HepG2 (cell line): Measurements from ENCODE around the gene INKA2. TPM values are rescaled to one million over a fixed set of nuclear protein-coding genes. Genes with fewer than 3 reads are reported as not detected.
A peak's percentile ranks its signal among the peaks of the same experiment; 100 is the strongest.

Experiments
- CCAR2 ChIP-seq: fragments of 200-400 bp; formaldehyde crosslinking; optimal IDR thresholded peaks from 2 replicates; pipeline ENCODE3; 2018; ENCODE audit warnings: low read depth, mild to moderate bottlenecking, low read length, moderate library complexity
- ELF3 ChIP-seq: IDR thresholded peaks from 2 replicates; pipeline ENCODE4 v1.6.1; 2016; ENCODE audit warnings: missing genetic modification reagents, missing compliant biosample characterization
- FOXC1 ChIP-seq: sonication (generic); formaldehyde crosslinking; IDR thresholded peaks from 2 replicates; pipeline ENCODE4 v1.8.0; 2022; ENCODE audit warnings: mild to moderate bottlenecking, missing genetic modification reagents, borderline replicate concordance
- FOXP1 ChIP-seq, 2 experiments: fragments of 450-650 bp in 1 of 2; IDR thresholded peaks; 2 replicates each; pipeline ENCODE4 v1.6.1; 2017 to 2018; ENCODE audit warnings: antibody characterized with exemption in 1 of 2
- KDM2A ChIP-seq: sonication (generic); formaldehyde crosslinking; IDR thresholded peaks from 2 replicates; pipeline ENCODE4 v1.4.0; 2020; ENCODE audit warnings: low read depth, missing genetic modification reagents, borderline replicate concordance
- KLF15 ChIP-seq: sonication (generic); formaldehyde crosslinking; IDR thresholded peaks from 2 replicates; pipeline ENCODE4 v1.8.1; 2023; ENCODE audit warnings: borderline replicate concordance, mild to moderate bottlenecking, inconsistent platforms, missing genetic modification reagents, mixed read lengths
- MEIS1 ChIP-seq: sonication (generic); formaldehyde crosslinking; IDR thresholded peaks from 2 replicates; pipeline ENCODE4 v1.9.0; 2021; ENCODE audit warnings: mild to moderate bottlenecking, missing genetic modification reagents, moderate library complexity, borderline replicate concordance
- PITX1 ChIP-seq: sonication (generic); formaldehyde crosslinking; IDR thresholded peaks from 2 replicates; pipeline ENCODE4 v1.5.1; 2020; ENCODE audit warnings: mild to moderate bottlenecking, missing genetic modification reagents
- RBM22 ChIP-seq: fragments of 200-400 bp; formaldehyde crosslinking; optimal IDR thresholded peaks from 2 replicates; pipeline ENCODE3; 2017; ENCODE audit warnings: mild to moderate bottlenecking, low read length, moderate library complexity
- RNF2 ChIP-seq: fragments of 450-650 bp; conservative IDR thresholded peaks from 2 replicates; pipeline ENCODE4 v1.6.1; 2016; ENCODE audit warnings: low read depth
- SMAD9 ChIP-seq: sonication (generic); formaldehyde crosslinking; IDR thresholded peaks from 2 replicates; pipeline ENCODE4 v1.5.1; 2020; ENCODE audit warnings: mild to moderate bottlenecking, missing genetic modification reagents
- THYN1 ChIP-seq: sonication (generic); formaldehyde crosslinking; IDR thresholded peaks from 2 replicates; pipeline ENCODE4 v1.8.1; 2023; ENCODE audit warnings: low read depth, mild to moderate bottlenecking, moderate library complexity, missing genetic modification reagents, borderline replicate concordance
- YEATS2 ChIP-seq: sonication (generic); formaldehyde crosslinking; IDR thresholded peaks from 2 replicates; pipeline ENCODE4 v1.4.0; 2020; ENCODE audit warnings: missing genetic modification reagents, borderline replicate concordance
- ZBTB26 ChIP-seq: IDR thresholded peaks from 2 replicates; pipeline ENCODE4 v1.6.1; 2016; ENCODE audit warnings: missing compliant biosample characterization, missing genetic modification reagents, borderline replicate concordance
- ZNF17 ChIP-seq: sonication (generic); formaldehyde crosslinking; IDR thresholded peaks from 2 replicates; pipeline ENCODE4 v1.5.0; 2020; ENCODE audit warnings: mild to moderate bottlenecking, missing genetic modification reagents
- ZNF484 ChIP-seq: sonication (generic); formaldehyde crosslinking; IDR thresholded peaks from 2 replicates; pipeline ENCODE4 v1.5.1; 2020; ENCODE audit warnings: mild to moderate bottlenecking, low read depth, missing genetic modification reagents, borderline replicate concordance
- ZNF570 ChIP-seq: sonication (generic); formaldehyde crosslinking; IDR thresholded peaks from 2 replicates; pipeline ENCODE4 v1.4.0; 2020; ENCODE audit warnings: mild to moderate bottlenecking, missing genetic modification reagents, borderline replicate concordance
- ZNF713 ChIP-seq: sonication (generic); formaldehyde crosslinking; IDR thresholded peaks from 2 replicates; pipeline ENCODE4 v1.4.0; 2020; ENCODE audit warnings: mild to moderate bottlenecking, missing genetic modification reagents
- polyA plus RNA-seq, 8 experiments: library from polyadenylated mRNA; depleted of rRNA in 3 of 8; stranded (reverse) in 7 of 8; unstranded in 1 of 8; fragments of >200 nt; fragmentation: Illumina TruSeq in 4 of 8; extraction: Trizol in 4 of 8; gene quantifications; 2 replicates each; pipeline versions ENCODE4 v1.2.1 to v1.2.3, GENCODE V29; 2011 to 2016; ENCODE audit warnings: low read depth in 4 of 8, missing spikeins in 1 of 8, mixed read lengths in 1 of 8; ENCODE audit not compliant: insufficient read depth in 1 of 8
- total RNA-seq, 5 experiments: library from RNA; depleted of rRNA; stranded (reverse); fragments of >200 nt; fragmentation: Illumina TruSeq; extraction: Trizol; gene quantifications; 2 replicates each; pipeline ENCODE4 v1.2.3, GENCODE V29; 2016; ENCODE audit warnings: low read depth in 1 of 5
- TF ChIP-seq, protein P1 (sequence below): IDR thresholded peaks from 2 replicates; pipeline ENCODE4 v1.6.1; 2016
- TF ChIP-seq, protein P2 (sequence below): sonication (generic); formaldehyde crosslinking; IDR thresholded peaks from 2 replicates; pipeline ENCODE4 v1.8.0; 2022; ENCODE audit warnings: missing genetic modification reagents, mild to moderate bottlenecking, borderline replicate concordance
- TF ChIP-seq, protein P3 (sequence below): IDR thresholded peaks from 2 replicates; pipeline ENCODE4 v1.6.1; 2012; ENCODE audit warnings: low read length, improper control_type of control experiment

The INKA2 gene
- total and polyA plus RNA-seq, 2 of the 13 experiments (the other 11 are each of a cell fraction or from before 2014, with no cell fraction given): 2.6 to 4.6 TPM

GRCh38 chr1:111733183-111733991, 5.8 kb downstream of the INKA2 start (continued):
- no peak for TF ChIP-seq ZNF570
- no peak for TF ChIP-seq RNF2
- 0 out of 2 replicates have a peak, but pooled peaks have one; percentile 34 for TF ChIP-seq PITX1 (CRISPR knock-in tag)
- TF ChIP-seq FOXP1 (IDR thresholded peaks at IDR 0.05): no peak
- peak; percentile 56 for TF ChIP-seq FOXP1 (CRISPR knock-in tag; IDR thresholded peaks at IDR 0.05)
- TF ChIP-seq KDM2A (CRISPR knock-in tag): no peak; the same call in 1 of the 2 replicates
- TF ChIP-seq YEATS2 (CRISPR knock-in tag): peak; percentile 62; the same call in 1 of the 2 replicates
- no peak for TF ChIP-seq KLF15 (CRISPR knock-in tag)
- TF ChIP-seq CCAR2: no peak
- TF ChIP-seq, protein P1, sequence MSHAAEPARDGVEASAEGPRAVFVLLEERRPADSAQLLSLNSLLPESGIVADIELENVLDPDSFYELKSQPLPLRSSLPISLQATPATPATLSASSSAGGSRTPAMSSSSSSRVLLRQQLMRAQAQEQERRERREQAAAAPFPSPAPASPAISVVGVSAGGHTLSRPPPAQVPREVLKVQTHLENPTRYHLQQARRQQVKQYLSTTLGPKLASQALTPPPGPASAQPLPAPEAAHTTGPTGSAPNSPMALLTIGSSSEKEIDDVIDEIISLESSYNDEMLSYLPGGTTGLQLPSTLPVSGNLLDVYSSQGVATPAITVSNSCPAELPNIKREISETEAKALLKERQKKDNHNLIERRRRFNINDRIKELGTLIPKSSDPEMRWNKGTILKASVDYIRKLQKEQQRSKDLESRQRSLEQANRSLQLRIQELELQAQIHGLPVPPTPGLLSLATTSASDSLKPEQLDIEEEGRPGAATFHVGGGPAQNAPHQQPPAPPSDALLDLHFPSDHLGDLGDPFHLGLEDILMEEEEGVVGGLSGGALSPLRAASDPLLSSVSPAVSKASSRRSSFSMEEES (CRISPR knock-in tag): peak; percentile 41; the same call in 1 of the 2 replicates
- TF ChIP-seq SMAD9 (CRISPR knock-in tag): no peak
- no peak for TF ChIP-seq THYN1 (CRISPR knock-in tag)
- TF ChIP-seq, protein P2, sequence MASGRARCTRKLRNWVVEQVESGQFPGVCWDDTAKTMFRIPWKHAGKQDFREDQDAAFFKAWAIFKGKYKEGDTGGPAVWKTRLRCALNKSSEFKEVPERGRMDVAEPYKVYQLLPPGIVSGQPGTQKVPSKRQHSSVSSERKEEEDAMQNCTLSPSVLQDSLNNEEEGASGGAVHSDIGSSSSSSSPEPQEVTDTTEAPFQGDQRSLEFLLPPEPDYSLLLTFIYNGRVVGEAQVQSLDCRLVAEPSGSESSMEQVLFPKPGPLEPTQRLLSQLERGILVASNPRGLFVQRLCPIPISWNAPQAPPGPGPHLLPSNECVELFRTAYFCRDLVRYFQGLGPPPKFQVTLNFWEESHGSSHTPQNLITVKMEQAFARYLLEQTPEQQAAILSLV: no peak
- no peak for TF ChIP-seq ZNF713
- no peak for TF ChIP-seq ZNF17 (CRISPR knock-in tag)
- peak; percentile 23; the same call in 1 of the 2 replicates for TF ChIP-seq MEIS1 (CRISPR knock-in tag)
- no peak for TF ChIP-seq ZNF484 (CRISPR knock-in tag)
- TF ChIP-seq, protein P3, sequence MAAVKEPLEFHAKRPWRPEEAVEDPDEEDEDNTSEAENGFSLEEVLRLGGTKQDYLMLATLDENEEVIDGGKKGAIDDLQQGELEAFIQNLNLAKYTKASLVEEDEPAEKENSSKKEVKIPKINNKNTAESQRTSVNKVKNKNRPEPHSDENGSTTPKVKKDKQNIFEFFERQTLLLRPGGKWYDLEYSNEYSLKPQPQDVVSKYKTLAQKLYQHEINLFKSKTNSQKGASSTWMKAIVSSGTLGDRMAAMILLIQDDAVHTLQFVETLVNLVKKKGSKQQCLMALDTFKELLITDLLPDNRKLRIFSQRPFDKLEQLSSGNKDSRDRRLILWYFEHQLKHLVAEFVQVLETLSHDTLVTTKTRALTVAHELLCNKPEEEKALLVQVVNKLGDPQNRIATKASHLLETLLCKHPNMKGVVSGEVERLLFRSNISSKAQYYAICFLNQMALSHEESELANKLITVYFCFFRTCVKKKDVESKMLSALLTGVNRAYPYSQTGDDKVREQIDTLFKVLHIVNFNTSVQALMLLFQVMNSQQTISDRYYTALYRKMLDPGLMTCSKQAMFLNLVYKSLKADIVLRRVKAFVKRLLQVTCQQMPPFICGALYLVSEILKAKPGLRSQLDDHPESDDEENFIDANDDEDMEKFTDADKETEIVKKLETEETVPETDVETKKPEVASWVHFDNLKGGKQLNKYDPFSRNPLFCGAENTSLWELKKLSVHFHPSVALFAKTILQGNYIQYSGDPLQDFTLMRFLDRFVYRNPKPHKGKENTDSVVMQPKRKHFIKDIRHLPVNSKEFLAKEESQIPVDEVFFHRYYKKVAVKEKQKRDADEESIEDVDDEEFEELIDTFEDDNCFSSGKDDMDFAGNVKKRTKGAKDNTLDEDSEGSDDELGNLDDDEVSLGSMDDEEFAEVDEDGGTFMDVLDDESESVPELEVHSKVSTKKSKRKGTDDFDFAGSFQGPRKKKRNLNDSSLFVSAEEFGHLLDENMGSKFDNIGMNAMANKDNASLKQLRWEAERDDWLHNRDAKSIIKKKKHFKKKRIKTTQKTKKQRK: no peak
- peak; percentile 93 for TF ChIP-seq ELF3 (CRISPR knock-in tag)
- TF ChIP-seq FOXC1 (CRISPR knock-in tag): no peak
- no peak for TF ChIP-seq RBM22
- TF ChIP-seq ZBTB26: no peak
